Right forelimb (tissue), 1 donor: ENCODE measurements around the gene TRMT10B.
"Not testable (repeated sequence)": the region's sequence is repeated elsewhere in the genome, so short reads cannot be mapped to it uniquely, and the experiment has no call there.

Experiments used
- DNase-seq: peaks from one replicate; pipeline ENCODE4 v3.0.0-alpha.2; 2018

The TRMT10B gene

DNA sequence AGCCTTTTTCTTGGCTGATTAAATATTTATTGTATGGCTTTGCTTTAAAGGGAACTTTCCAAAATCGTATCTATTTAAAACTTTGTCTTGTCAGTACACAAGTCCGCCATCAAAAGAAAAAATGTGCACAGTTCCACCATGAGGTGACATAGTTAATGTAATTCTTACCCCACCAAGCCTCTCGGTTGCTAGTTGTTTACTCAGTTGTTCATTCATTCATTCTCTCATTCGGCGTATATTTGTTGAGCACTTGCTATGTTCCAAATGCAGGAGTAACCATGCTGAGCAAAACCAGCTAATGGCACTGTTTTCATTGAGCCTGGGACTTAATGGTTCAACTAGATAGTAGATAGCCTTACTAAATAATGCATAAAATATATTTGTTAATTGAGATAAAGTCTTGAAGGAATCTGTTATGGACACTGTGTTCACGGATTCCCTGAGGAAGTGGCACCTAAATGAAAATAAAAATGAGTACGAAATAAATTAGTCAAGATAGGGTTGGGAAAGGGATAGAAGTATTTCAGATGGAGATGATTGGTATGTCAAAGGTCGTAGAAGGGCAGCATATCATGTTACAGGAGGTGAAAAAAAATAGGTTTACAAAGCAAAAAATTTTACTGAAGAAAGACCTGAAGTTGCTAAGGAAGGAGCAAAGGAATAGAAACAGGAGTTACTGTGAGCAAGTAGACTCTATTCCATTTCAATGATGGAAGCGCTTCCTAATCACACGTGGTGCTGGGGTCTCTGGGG is 48.5 kb downstream of the TRMT10B start:
- no peak for DNase-seq

DNA sequence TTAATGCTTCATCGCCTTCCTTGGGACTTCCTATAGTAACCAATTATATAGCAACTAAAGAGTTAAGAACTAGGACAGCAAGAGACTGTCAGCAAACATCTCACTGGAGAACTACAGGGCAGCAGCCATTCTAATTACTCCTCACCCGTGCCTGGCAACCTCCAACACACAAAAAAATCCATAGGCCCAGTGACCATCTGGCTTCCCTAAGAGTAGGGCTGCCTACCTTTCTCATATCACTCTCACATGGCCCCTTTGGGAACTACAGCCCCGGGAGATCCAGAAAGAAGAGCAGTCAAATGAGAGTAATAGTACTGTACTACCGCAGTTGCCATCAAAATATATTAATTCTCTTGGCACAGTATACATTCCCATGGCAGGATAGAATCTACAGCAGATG is 52.7 kb downstream of the TRMT10B start:
- no peak for DNase-seq

DNA sequence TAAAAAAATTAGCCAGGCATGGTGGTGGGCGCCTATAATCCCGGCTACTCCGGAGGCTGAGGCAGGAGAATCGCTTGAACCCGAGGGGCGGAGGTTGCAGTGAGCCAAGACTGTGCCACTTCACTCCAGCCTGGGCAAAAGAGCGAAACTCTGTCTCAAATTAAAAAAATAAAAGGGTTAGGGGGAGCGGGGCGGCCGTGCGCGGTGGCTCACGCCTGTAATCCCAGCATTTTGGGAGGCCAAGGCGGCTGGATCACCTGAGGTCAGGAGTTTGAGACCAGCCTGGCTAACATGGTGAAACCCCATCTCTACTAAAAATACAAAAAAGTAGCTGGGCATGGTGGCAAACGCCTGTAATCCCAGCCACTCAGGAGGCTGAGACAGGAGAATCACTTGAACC is 56.1 kb downstream of the TRMT10B start:
- not testable (repeated sequence) for DNase-seq

DNA sequence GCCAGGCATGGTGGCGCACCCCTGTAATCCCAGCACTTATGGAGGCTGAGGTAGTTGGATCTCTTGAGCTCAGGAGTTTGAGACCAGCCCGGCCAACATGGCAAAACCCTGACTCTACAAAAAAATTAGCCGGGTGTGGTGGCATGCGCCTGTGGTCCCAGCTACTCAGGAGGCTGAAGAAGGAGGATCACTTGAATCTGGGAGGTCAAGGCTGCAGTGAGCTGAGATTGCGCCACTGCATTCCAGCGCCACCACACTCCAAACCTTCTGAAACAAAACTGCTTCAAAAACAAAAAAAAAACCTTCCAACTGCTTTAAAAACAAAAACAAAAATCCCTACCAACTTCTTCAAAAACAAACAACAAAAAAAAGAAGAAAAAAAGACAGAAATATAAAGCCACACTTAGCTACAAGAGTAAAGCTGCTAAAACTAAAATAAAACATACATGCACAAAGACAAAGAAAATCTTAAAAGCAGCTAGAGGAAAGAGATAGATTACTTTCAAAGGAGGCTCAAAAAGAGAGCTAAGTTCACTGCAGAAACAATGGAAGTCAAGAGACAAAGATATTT is 58.4 kb downstream of the TRMT10B start:
- DNase-seq = no peak

DNA sequence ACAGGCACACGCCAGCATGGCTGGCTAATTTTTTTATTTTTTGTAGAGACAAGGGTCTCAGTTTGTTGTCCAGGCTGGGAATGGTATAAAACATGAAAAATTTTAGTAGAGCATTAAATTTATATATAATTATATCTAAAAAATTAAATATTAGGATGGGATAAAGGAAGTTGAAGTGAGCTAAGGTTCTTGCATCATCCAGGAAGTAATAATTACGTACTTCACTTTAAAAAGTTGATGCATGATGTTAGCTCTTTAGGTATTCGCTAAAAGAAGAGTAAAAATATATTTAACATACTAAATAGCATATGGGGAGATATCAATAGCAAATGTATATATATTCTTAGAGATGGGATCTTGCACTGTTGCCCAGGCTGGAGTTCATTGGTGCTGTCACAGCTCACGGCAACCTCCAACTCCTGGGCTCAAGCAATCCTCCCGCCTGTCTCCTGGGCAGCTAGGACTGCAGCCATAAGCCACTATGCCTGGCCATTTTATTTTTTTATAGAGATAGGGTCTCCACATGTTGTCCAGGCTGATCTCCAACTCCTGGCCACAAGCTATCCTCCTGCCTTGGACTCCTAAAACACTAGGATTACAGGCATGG is 59.3 kb downstream of the TRMT10B start:
- no peak for DNase-seq

DNA sequence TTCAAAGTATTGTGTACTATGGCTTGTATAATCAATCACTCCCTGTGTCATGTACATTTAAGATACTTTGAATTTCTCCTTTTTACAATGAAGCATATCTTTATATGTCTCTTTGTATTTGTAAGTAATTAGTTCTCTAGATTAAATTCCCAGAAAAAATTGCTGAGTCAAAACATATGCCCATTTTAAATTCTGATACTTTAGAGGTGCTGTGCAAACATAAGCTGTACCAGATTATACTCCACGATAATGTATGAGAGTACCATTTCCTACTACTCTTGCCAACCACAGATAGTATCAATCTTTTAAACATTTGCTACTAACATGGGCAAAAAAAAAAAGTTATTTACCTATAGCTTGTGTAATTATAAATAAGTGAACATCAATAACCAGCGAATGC is 65.2 kb downstream of the TRMT10B start:
- no peak for DNase-seq

DNA sequence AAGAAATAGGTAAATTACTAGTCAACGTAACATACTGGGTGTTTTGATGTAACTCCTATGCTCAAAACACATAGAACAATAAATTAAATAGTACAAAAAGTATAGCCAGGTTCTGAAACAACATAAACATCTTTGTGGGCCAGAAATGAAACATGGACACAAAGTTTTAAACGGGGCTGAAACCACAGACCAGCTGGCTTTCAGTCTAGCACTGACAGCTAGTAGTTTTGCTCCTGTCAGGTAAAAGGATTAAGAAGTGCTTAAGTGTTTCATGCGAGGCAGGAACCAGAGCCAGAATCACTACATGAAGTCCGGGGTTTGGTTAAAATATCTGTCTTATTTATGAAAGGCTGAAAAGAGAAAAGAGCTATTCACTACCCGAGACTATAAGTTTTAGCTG is 66.5 kb downstream of the TRMT10B start:
- no peak for DNase-seq

DNA sequence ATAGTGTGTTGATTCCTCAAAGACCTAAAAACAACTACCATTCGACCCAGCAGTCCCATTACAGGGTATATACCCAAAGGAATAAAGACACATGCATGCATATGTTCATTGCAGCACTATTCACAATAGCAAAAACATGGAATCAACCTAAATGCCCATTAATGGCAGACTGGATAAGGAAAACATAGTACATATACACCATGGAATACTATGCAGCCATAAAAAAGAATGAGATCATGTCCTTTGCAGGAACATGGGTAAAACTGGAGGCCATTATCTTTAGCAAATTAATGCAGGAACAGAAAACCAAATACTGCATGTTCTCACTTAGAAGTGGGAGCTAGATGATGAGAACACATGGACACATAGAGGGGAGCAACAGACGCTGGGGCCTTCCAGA is 71.6 kb downstream of the TRMT10B start:
- DNase-seq = not testable (repeated sequence)

DNA sequence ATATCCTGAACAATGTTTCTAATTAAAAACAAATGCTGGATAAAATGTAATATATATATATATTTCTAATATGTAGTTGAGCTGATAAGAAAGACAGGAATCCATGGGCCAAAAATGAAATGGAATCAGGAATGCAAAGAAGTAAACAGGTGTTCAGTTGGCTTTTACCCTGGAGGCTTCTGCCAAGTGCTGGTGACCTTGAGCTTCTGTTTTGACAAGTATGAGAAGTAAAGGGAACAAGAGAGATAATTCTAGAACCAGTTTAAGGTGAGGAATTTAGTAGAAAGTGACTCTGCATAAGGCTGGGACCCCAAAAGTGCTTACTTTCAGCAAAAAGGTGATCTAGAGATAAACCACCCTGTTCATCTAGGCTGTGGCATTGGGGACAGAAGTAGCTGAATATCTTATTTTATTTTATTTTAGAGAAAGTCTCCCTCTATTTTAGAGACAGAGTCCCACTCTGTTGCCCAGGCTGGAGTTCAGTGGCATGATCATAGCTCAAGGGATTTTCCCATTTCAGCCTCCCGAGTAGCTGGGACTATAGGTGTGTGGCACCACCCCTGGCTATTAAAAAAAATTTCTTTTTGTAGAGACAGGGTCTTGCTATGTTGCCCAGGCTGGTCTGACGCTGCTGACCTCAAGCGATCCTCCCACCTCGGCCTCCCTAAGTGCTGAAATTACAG is 74.0 kb downstream of the TRMT10B start:
- no peak for DNase-seq
